ENCODE measurements around the gene TRPM8. TPM values are rescaled to one million over a fixed set of nuclear protein-coding genes. Genes with fewer than 3 reads are reported as not detected.

The TRPM8 gene
- total and polyA plus RNA-seq, 2 of the 13 experiments (the other 11 are each of a cell fraction or from before 2014, with no cell fraction given), result 0.12 TPM; not detected in 1

DNA sequence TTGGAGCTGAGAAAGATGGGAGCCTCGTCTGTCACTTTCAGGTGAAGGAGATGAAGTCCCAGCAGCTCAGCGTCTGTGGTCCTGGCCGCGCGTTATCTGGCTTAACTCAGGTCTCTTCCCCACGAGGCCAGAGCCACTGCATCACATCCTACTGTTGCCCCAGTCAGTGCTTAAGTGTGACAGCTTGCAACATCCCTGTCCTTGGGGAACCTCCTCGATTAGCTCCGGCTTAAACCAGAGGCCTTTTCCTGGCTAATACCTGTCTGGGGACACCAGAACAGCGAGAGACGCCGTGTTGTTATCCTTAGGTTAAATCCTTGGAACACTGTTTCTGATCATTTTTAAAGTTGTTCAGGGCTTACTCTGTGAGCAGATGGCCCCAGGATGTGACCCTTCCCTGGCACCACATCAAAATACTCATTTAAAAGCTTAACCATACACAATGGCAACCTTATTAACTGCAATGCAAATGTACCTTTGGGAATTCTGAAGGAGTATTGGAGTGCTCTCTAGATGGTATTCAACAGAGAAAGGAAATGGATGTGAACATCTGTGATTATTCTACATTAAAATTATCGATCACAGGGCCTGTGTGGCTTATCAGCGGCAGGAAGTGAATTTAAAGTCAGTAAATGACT lies 72.2 kb downstream of the TRPM8 start:
- no peak for DNase-seq (ENCODE audit: low spot score)
- intact Hi-C loops (cut with micrococcal nuclease; ENCODE audit: unreplicated experiment) (no loop called here), in situ Hi-C loops (cut with HindIII; ENCODE audit: extremely low pct_ligation_motif_present, low pct_unique_long_range_greater_than_20kb) (loop anchor here (25.0 kb wide), 1 partner anchor 1123 kb away; no protein-coding TSS in a partner anchor)
- no peaks in the 10 kb centered on the region; a peak in 1 of 5 replicates for H3K27me3 ChIP-seq (ENCODE audit: control insufficient read depth in 1 of 2, insufficient read depth in 2 of 2, low read length in 2 of 2)
- H3K27ac ChIP-seq (ENCODE audit: extremely low read length, insufficient read depth, low read length), result no peak overlapping the region
- WGBS (ENCODE audit: low lambda C conversion rate), result 76% methylated on average over 13 of the region's 13 CpGs
- H3K9me3 ChIP-seq (ENCODE audit: low read length), result no peaks in the 10 kb centered on the region
- CTCF ChIA-PET (ENCODE audit: low intra/inter-chr PET ratio, low total read pairs), result no interaction called here
- H3K36me3 ChIP-seq (replicated peaks in 1 of 2; ENCODE audit: control insufficient read depth in 1 of 2, insufficient read depth in 2 of 2, low read length in 2 of 2), result no peaks in the 10 kb centered on the region
- FAIRE-seq, result no peak
- peaks cover 9% of the 10 kb centered on the region; the same call in 1 of the 2 replicates for H3K4me1 ChIP-seq (ENCODE audit: insufficient read depth, low read length)
- no TSS peak for BruUV-seq (replicated peaks)
- H2AFZ ChIP-seq (ENCODE audit: low read length), result no peak overlapping the region
- H3K79me2 ChIP-seq (ENCODE audit: insufficient read depth, low read length), result no peaks in the 10 kb centered on the region
- TF ChIP-seq, protein P1, sequence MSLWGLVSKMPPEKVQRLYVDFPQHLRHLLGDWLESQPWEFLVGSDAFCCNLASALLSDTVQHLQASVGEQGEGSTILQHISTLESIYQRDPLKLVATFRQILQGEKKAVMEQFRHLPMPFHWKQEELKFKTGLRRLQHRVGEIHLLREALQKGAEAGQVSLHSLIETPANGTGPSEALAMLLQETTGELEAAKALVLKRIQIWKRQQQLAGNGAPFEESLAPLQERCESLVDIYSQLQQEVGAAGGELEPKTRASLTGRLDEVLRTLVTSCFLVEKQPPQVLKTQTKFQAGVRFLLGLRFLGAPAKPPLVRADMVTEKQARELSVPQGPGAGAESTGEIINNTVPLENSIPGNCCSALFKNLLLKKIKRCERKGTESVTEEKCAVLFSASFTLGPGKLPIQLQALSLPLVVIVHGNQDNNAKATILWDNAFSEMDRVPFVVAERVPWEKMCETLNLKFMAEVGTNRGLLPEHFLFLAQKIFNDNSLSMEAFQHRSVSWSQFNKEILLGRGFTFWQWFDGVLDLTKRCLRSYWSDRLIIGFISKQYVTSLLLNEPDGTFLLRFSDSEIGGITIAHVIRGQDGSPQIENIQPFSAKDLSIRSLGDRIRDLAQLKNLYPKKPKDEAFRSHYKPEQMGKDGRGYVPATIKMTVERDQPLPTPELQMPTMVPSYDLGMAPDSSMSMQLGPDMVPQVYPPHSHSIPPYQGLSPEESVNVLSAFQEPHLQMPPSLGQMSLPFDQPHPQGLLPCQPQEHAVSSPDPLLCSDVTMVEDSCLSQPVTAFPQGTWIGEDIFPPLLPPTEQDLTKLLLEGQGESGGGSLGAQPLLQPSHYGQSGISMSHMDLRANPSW (CRISPR knock-in tag; IDR thresholded peaks at IDR 0.05; ENCODE audit: borderline replicate concordance), result no peak
- no peak for TF ChIP-seq WIZ (CRISPR knock-in tag; IDR thresholded peaks at IDR 0.05)
- no peak for TF ChIP-seq THAP7 (CRISPR knock-in tag; IDR thresholded peaks at IDR 0.05)
- TF ChIP-seq ZNF891 (CRISPR knock-in tag; IDR thresholded peaks at IDR 0.05), result no peak
- TF ChIP-seq, protein P2, sequence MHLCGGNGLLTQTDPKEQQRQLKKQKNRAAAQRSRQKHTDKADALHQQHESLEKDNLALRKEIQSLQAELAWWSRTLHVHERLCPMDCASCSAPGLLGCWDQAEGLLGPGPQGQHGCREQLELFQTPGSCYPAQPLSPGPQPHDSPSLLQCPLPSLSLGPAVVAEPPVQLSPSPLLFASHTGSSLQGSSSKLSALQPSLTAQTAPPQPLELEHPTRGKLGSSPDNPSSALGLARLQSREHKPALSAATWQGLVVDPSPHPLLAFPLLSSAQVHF (CRISPR knock-in tag; IDR thresholded peaks at IDR 0.05), result no peak
- no peak for TF ChIP-seq ZNF101 (CRISPR knock-in tag; IDR thresholded peaks at IDR 0.05; ENCODE audit: borderline replicate concordance, low read depth)
- TF ChIP-seq ZNF567 (CRISPR knock-in tag; IDR thresholded peaks at IDR 0.05; ENCODE audit: borderline replicate concordance), result no peak
- TF ChIP-seq KLF13 (CRISPR knock-in tag; IDR thresholded peaks at IDR 0.05), result no peak
- no peak for TF ChIP-seq ZNF468 (CRISPR knock-in tag; IDR thresholded peaks at IDR 0.05)
- TF ChIP-seq NCOR1 (IDR thresholded peaks at IDR 0.05; ENCODE audit: borderline replicate concordance, low read length), result no peak
- TF ChIP-seq ZNF644 (CRISPR knock-in tag; IDR thresholded peaks at IDR 0.05; ENCODE audit: low read depth), result no peak
- POLR2A ChIA-PET, result no interaction called here
- H3K4me2 ChIP-seq (ENCODE audit: low read depth, low read length), result no peak overlapping the region
- no peak overlapping the region for H3K9ac ChIP-seq (ENCODE audit: insufficient read depth, low read depth, low read length)
- no peak overlapping the region for H3K4me3 ChIP-seq (replicated peaks in 1 of 3; ENCODE audit: insufficient read depth in 1 of 3, low read depth in 2 of 3, low read length in 3 of 3)
- H4K20me1 ChIP-seq (ENCODE audit: insufficient read depth, low read length), result no peaks in the 10 kb centered on the region
- no peak for ATAC-seq
